Neutrophil (primary cell): ENCODE data around the gene ARIH2.

ENCODE experiments used
- H3K27ac ChIP-seq: fragments of 200-600 bp; sonication (generic); 2 replicates; pipeline ENCODE4 v1.5.1; 2016; ENCODE audit warnings: mild to moderate bottlenecking, moderate library complexity
- H3K27me3 ChIP-seq: fragments of 200-600 bp; sonication (generic); 2 replicates; pipeline ENCODE4 v1.6.0; 2016; ENCODE audit warnings: mild to moderate bottlenecking
- H3K36me3 ChIP-seq: fragments of 200-600 bp; sonication (generic); 2 replicates; pipeline ENCODE4 v1.5.1; 2017
- H3K4me1 ChIP-seq, 2 experiments: fragments of 200-600 bp in 1 of 2; sonication (generic) in 1 of 2; 1 replicate in 1 of 2; 2 replicates in 1 of 2; pipeline versions ENCODE4 v1.5.1 to v1.6.1; 2013 to 2016; ENCODE audit warnings: low read depth in 1 of 2, low read length in 1 of 2, mild to moderate bottlenecking in 1 of 2, moderate library complexity in 1 of 2; ENCODE audit not compliant: control insufficient read depth in 1 of 2, insufficient read depth in 1 of 2
- H3K4me3 ChIP-seq, 2 experiments: fragments of 200-600 bp in 1 of 2; sonication (generic) in 1 of 2; 1 replicate in 1 of 2; 2 replicates in 1 of 2; pipeline ENCODE4 v1.5.1; 2013 to 2016; ENCODE audit warnings: low read depth in 1 of 2, low read length in 1 of 2, mild to moderate bottlenecking in 1 of 2, moderate library complexity in 1 of 2
- H3K9me3 ChIP-seq: fragments of 200-600 bp; sonication (generic); 2 replicates; pipeline ENCODE4 v1.5.1; 2016
- TF ChIP-seq, protein P1 (sequence below): fragments of 200-600 bp; sonication (generic); IDR thresholded peaks from 2 replicates; pipeline ENCODE4 v1.5.1; 2016; ENCODE audit warnings: antibody characterized with exemption

Gene ARIH2

DNA sequence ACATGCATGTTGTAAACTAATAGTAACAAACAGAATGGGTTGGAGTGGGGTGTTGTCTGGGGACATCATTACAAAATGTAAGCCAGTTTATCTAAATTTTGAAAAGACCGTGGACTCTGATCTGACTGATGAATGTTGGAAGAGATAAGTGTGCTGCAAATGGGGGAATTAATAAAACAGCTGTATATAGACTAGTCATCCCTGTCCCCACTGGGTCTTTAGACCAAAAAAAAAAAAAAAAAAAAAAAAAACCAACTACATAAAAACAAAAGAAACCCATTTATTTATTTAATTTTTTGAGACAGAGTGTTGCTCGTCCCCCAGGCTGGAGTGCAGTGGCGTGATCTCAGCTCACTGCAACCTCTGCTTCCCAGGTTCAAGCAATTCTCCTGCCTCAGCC is 20.0 kb downstream of the ARIH2 start:
- no peaks in the 10 kb centered on the region for H3K4me1 ChIP-seq
- TF ChIP-seq, protein P1, sequence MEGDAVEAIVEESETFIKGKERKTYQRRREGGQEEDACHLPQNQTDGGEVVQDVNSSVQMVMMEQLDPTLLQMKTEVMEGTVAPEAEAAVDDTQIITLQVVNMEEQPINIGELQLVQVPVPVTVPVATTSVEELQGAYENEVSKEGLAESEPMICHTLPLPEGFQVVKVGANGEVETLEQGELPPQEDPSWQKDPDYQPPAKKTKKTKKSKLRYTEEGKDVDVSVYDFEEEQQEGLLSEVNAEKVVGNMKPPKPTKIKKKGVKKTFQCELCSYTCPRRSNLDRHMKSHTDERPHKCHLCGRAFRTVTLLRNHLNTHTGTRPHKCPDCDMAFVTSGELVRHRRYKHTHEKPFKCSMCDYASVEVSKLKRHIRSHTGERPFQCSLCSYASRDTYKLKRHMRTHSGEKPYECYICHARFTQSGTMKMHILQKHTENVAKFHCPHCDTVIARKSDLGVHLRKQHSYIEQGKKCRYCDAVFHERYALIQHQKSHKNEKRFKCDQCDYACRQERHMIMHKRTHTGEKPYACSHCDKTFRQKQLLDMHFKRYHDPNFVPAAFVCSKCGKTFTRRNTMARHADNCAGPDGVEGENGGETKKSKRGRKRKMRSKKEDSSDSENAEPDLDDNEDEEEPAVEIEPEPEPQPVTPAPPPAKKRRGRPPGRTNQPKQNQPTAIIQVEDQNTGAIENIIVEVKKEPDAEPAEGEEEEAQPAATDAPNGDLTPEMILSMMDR: no peak
- H3K27me3 ChIP-seq: no peaks in the 10 kb centered on the region
- no peaks in the 10 kb centered on the region for H3K9me3 ChIP-seq
- H3K27ac ChIP-seq: no peak overlapping the region
- peaks cover 33% of the 10 kb centered on the region for H3K36me3 ChIP-seq
- no peak overlapping the region for H3K4me3 ChIP-seq

- Histone ChIP-seq H3K27me3 (no peaks in the 10 kb centered on the region), H3K27ac (no peak overlapping the region), H3K36me3 (peaks cover 13% of the 10 kb centered on the region), H3K4me1 (no peaks in the 10 kb centered on the region), H3K4me3 (no peak overlapping the region), H3K9me3 (no peaks in the 10 kb centered on the region)
- TF ChIP-seq, protein P1: no peak
Measured at GRCh38 chr3:48945432-48945831, 26.8 kb downstream of the ARIH2 start.

GRCh38 chr3:48945891-48946549 is 27.4 kb downstream of the ARIH2 start:
- Histone ChIP-seq H3K27ac (no peak overlapping the region), H3K9me3 (no peaks in the 10 kb centered on the region), H3K4me1 (no peaks in the 10 kb centered on the region), H3K4me3 (no peak overlapping the region), H3K36me3 (peaks cover 13% of the 10 kb centered on the region), H3K27me3 (no peaks in the 10 kb centered on the region)
- TF ChIP-seq, protein P1: no peak

- Histone ChIP-seq H3K27me3 (no peaks in the 10 kb centered on the region), H3K4me1 (no peaks in the 10 kb centered on the region), H3K36me3 (peaks cover 20% of the 10 kb centered on the region), H3K4me3 (no peak overlapping the region), H3K9me3 (no peaks in the 10 kb centered on the region), H3K27ac (no peak overlapping the region)
- TF ChIP-seq, protein P1: no peak
Measured at GRCh38 chr3:48949376-48949717, 30.7 kb downstream of the ARIH2 start.

GRCh38 chr3:48950051-48950450 is 31.4 kb downstream of the ARIH2 start:
- Histone ChIP-seq H3K9me3 (no peaks in the 10 kb centered on the region), H3K27ac (no peak overlapping the region), H3K4me1 (no peaks in the 10 kb centered on the region), H3K4me3 (no peak overlapping the region), H3K27me3 (no peaks in the 10 kb centered on the region), H3K36me3 (peaks cover 18% of the 10 kb centered on the region)
- TF ChIP-seq, protein P1: no peak
